Inflammatory macrophage treated with lipopolysaccharide for 1 hour (primary cell): ENCODE results near the gene ODAD4.

ENCODE experiments used
- DNase-seq, 2 donors: peaks; one replicate each; pipeline ENCODE4 v3.0.0-alpha.2; 2020 to 2022

The ODAD4 gene, protein sequence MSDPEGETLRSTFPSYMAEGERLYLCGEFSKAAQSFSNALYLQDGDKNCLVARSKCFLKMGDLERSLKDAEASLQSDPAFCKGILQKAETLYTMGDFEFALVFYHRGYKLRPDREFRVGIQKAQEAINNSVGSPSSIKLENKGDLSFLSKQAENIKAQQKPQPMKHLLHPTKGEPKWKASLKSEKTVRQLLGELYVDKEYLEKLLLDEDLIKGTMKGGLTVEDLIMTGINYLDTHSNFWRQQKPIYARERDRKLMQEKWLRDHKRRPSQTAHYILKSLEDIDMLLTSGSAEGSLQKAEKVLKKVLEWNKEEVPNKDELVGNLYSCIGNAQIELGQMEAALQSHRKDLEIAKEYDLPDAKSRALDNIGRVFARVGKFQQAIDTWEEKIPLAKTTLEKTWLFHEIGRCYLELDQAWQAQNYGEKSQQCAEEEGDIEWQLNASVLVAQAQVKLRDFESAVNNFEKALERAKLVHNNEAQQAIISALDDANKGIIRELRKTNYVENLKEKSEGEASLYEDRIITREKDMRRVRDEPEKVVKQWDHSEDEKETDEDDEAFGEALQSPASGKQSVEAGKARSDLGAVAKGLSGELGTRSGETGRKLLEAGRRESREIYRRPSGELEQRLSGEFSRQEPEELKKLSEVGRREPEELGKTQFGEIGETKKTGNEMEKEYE

DNA sequence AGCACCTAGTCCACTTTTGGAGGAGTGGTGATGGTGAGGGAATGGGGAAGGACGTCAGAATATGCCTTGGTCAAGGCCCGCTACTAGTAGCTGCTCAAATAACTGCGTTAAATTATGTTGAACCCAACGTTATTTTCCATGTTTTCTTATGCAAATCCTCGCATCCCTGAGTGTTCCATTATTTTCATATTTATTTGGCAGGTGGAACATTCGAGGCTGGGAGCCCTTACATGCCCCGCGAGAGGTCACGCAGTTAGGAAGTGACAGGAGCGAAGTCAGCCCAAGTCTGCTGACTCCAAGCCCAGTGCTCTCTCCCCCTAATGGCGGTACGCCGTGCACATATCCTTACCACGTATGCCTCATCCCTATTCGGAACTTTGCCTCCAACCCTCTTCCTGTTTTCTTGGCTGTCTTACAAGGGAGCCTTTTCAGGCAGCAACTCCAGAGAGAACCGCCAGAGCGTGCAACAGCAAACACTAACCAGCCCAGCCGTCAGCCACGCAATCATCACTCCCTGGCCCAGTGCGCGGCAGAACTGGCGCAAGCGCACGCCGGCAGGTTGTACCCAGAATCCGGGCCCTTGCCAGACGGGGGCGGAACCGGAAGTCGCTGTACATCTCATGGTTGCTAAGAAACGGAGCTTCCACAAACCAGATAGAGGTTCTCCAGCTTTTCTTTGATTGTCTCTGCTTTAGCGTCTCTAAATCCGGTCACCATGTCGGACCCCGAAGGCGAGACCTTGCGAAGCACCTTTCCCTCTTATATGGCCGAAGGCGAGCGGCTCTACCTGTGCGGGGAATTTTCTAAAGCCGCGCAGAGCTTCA lies at the start of gene ODAD4:
TSS of gene ODAD4 (plus strand) at position 609 of the 824 bp plus-strand sequence. CDS start at position 716, 107 bp downstream.
- peak; percentile 98 for DNase-seq

GRCh38 chr17:41882756-41883155 lies 47.7 kb upstream of the ODAD4 start:
- no peak for DNase-seq

DNA sequence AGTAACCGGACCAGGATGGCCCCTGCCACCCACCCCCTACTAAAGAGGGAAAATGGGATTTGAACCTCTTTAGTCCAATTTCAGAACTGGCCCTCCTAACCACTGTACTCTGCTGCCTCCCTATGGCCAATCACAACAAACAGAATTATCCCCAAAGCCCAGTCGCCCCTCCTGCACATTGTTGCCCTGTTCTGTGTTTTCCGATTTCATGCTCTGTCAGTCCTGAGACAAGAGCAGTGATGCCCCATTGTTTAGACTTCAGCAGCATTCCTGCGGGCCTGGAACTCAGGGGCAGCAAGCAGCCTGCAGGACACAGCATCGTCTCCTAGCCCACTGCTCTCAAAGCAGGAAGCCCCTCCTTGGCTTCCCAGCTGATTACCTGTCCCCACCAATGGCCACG lies 44.7 kb upstream of the ODAD4 start:
- no peak for DNase-seq

GRCh38 chr17:41888332-41888965 lies 42.0 kb upstream of the ODAD4 start:
- DNase-seq, result no peak

- no peak for DNase-seq
Measured at GRCh38 chr17:41891135-41892020, 39.0 kb upstream of the ODAD4 start.

GRCh38 chr17:41892021-41892376 lies 38.4 kb upstream of the ODAD4 start:
- DNase-seq, result no peak

DNA sequence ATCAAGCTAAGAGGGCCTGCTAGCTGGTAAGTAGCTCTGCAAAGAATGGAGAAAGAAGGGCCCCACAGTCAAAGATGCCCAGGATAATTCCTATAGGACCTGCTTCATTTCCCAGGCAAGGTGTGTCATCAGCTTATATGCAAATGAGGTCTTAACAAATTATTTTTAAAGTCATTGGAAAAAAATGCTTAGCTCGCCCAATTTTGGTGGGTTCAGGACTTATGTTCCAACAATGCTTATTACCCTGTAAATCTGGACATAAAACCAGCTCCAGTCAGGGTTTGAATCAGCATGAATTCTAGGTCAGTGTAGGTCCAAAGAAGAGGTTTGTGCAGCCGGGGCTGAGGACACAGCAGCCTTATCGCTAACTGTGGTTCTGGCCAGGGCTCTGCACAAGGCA lies 37.0 kb upstream of the ODAD4 start:
- no peak for DNase-seq

DNA sequence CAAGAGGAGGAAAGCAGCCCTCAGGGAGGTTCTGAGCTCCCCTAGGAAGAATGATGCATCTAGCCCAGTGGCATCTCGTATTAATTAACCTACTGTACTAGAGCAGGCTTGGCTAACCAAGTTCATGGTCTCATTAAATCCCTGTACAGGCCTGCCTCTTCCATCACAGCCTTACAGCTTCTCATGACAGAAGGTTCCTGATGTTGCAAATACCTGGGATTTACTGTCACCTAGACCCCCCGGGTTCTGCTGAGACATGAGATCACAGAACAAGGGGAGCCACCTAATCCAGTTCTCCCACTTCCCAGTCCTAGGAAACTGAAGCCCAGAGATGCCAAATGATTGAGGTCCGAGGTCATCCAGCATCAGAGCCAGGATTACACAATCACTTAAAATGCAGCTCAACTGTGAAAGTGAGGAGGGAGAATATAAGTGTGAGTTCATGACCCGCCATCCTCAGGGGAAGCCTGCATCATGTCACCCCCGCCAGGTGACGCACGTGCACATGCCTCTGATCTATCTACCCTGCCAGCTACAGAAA lies 35.6 kb upstream of the ODAD4 start:
- DNase-seq, result no peak

DNA sequence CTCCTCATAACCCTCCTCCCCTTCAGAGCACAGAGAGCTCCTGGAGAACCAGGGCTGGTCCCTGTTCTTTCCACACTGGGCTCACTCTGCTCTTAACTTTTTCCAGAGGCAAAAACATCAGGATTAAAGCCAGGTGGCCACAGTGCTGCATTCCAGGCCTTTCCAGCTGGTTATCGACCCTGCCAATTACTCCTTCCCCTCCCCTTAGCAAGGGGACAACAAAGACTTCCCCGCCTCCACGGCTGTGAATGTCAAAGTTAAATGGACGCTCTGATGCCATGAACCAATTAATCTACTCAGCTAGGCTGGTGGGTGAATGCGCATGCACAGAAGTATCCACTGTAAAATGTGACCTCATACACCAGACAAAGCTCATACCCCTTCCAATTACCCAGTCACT lies 34.8 kb upstream of the ODAD4 start:
- no peak for DNase-seq

GRCh38 chr17:41896726-41897125 lies 33.7 kb upstream of the ODAD4 start:
- DNase-seq, result no peak

GRCh38 chr17:41901646-41902045 lies 28.8 kb upstream of the ODAD4 start:
- DNase-seq, result no peak

- DNase-seq, result no peak
Measured at GRCh38 chr17:41904242-41904841, 26.1 kb upstream of the ODAD4 start.

- DNase-seq, result no peak
Measured at GRCh38 chr17:41905172-41905571, 25.2 kb upstream of the ODAD4 start.

DNA sequence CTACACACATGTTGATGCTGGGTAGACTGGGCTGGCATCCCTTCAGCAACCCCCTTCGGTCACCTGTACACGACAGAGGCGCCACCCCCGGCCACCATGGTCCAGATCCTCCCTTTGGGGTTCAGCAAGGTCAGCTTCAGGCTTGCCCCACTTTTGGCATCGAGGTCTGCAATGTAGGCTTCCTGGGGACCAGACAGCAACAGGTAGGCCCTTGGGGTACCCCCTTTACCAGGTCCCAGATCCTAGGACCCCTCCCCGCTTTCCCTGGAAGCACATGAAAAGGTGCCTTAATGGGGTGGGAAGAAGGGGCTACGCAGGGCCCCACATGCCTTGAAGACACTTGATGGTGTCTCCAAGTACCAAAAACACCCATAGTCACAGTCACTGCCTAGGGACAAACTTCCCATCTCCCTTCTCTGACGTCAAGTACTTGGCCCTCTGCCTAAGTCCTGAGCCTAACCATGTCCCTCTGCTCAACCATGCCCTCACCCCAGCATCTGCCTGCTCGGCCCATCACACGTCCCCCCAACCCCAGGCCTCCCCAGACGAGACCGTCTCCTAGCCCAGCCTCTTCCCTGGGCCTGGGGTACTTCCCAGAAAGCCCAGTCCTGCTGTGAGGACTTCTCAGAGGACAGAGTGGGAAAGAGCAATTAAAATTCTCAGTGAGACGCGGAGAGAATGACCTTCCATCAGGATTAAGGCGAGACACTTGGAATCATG lies 23.8 kb upstream of the ODAD4 start:
- DNase-seq, result no peak

- DNase-seq, result no peak
Measured at GRCh38 chr17:41907185-41907556, 23.2 kb upstream of the ODAD4 start.

GRCh38 chr17:41907633-41908539 lies 22.5 kb upstream of the ODAD4 start:
- no peak for DNase-seq

- no peak for DNase-seq
Measured at GRCh38 chr17:41909088-41909487, 21.3 kb upstream of the ODAD4 start.

DNA sequence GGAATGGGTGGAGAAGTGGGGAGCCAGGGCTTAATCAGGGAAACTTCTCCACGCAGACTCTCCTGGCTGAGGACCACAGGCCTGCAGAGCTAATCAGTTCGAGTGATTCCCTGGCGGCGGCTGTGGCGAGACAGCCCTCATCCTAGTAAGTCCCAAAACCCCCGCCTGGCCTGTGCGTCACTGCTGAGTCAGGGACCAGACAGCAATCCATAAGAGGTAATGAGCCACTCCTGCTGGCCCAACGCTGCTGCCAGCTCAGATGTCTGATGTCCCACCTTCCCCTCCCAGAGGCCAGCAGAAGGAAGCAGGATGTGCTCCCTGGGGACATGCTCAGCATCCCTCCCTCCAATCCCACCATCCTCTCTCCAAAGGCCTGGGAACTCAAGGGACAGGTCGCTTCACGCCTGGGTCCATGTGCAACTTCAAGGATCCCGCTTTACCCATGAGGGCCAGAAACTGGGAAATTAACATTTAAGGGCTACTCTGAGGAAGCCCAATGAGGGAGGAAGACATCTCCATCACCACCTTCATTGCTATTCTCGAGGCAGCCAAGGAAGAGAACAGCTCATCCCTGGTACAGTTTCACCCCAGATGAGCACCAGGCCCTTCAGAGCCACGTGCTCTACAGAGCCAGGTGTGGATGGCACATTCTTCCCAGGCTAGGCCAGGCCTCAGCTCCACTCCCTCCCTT lies 19.6 kb upstream of the ODAD4 start:
- no peak for DNase-seq

DNA sequence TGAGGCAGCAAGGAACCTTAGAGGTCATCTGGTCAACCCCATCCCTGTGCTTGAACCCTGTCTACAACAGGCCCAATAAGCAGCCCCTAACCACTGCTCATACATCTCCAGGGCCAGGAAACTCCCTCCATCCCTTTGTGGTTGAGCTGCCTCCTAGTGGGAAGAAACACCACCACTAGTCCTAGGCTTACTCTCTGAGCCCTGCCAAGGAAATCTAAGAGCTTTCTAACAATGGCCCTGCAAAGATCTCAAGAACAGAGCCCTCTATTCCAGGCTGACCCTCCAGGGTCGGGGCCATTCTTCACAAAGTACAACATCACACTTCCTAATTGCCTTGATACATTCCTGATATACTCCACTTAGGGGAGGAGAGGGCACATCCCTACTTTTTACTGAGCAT lies 17.5 kb upstream of the ODAD4 start:
- no peak for DNase-seq
